Aorta (tissue), 5 donors: ENCODE results near the gene MATN1. TPM values are rescaled to one million over a fixed set of nuclear protein-coding genes. Genes with fewer than 3 reads are reported as not detected.
A peak's percentile ranks its signal among the peaks of the same experiment; 100 is the strongest.

Experiments
- ATAC-seq: fragments of 200-7000 bp; cut with Tn5 transposase; one replicate; pipeline ENCODE4 v1.9.1; 2022; ENCODE audit warnings: moderate library complexity; ENCODE audit not compliant: low FRiP score
- DNase-seq, 2 donors: peaks; one replicate each; pipeline ENCODE4 v3.0.0-alpha.2; 2020
- H3K27ac ChIP-seq, 2 donors: one replicate each; pipeline ENCODE4 v1.5.1; 2013; ENCODE audit warnings: low read length in 2 of 2, mild to moderate bottlenecking in 2 of 2, moderate library complexity in 2 of 2, control low read depth in 1 of 2, inconsistent platforms in 1 of 2, low read depth in 1 of 2
- H3K27me3 ChIP-seq, 2 donors: one replicate each; pipeline ENCODE4 v1.6.1; 2013; ENCODE audit warnings: control low read depth in 1 of 2, low read length in 1 of 2, mild to moderate bottlenecking in 1 of 2, moderate library complexity in 1 of 2; ENCODE audit not compliant: insufficient read depth in 2 of 2, control insufficient read depth in 1 of 2
- H3K36me3 ChIP-seq, 2 donors: one replicate each; pipeline ENCODE4 v1.6.1; 2013; ENCODE audit warnings: control low read depth in 1 of 2, low read length in 1 of 2, mild to moderate bottlenecking in 1 of 2; ENCODE audit not compliant: insufficient read depth in 2 of 2, control insufficient read depth in 1 of 2
- H3K4me1 ChIP-seq, 2 donors: one replicate each; pipeline ENCODE4 v1.6.1; 2013; ENCODE audit warnings: low read length in 2 of 2, control low read depth in 1 of 2, mild to moderate bottlenecking in 1 of 2, moderate library complexity in 1 of 2; ENCODE audit not compliant: insufficient read depth in 2 of 2, control insufficient read depth in 1 of 2
- H3K4me3 ChIP-seq, 2 donors: one replicate each; pipeline ENCODE4 v1.5.1; 2013; ENCODE audit warnings: low read length in 2 of 2, control low read depth in 1 of 2, mild to moderate bottlenecking in 1 of 2
- H3K9me3 ChIP-seq: one replicate; pipeline ENCODE4 v1.6.1; 2013; ENCODE audit warnings: mild to moderate bottlenecking, low read length; ENCODE audit not compliant: control insufficient read depth
- WGBS, 2 donors: extraction: QIAGEN DNeasy Blood & Tissue Kit; methylation state at CpG; one replicate each; pipeline ENCODE4 v1.1.7; 2013; 5-methylcytosine and 5-hydroxymethylcytosine counted together
- intact Hi-C, 2 donors: fragments of 100-400 bp; cut with DNase I; formaldehyde crosslinking; loops; one replicate each; pipeline versions ENCODE4 v1.14.2 to v1.15.0; 2022
- polyA plus RNA-seq, 2 donors: library from polyadenylated mRNA; stranded (reverse); fragments of 200-250 nt; gene quantifications; one replicate each; pipeline ENCODE4 v1.2.3, GENCODE V29; 2013
- total RNA-seq, 2 donors: library from RNA; stranded (reverse); fragmentation: NEBNext Ultra II Directional; extraction: Animal tissue kit (Norgen Biotek cat#: 25700); gene quantifications; one replicate each; pipeline ENCODE4 v1.2.1, GENCODE V29; 2021
- donor health status: healthy with polysubstance abuse.
- donor health status: Bipolar disorder and iron deficiency.
- donor health status: DM: no; HTN: no; CAD: no.
- donor health status: DM: no; HTN: no; CAD: no.
- donor health status: DM: yes; HTN: yes; CAD: no.

The MATN1 gene
- total and polyA plus RNA-seq, 4 donors = 0.42 TPM; not detected in 3

DNA sequence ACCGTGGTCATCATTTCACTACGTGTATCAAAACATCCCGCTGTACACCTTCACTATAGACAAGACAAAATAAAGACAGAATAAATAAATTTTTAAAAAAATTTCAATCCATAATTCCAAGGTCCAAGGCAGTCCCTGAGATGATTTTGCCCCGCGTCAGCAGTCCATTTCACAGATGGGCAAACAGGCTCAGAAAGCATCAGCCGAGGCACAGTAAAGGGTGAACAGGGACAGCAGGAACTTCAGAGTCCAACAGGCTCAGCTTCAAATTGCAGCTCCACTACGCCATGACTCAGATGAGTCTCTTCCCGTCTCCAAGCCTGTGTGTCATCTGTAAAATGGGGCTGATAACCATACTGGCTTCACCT, 15.0 kb downstream of the MATN1 start:
- ATAC-seq (no peak), DNase-seq (no peak)
- H3K27ac ChIP-seq = no peak overlapping the region
- no peak overlapping the region for H3K4me3 ChIP-seq
- WGBS, 2 donors = 50 to 55% methylated on average over 8 of the region's 8 CpGs
- intact Hi-C loops = loop anchor here (5.0 to 10.0 kb wide), 3 partner anchors 621 to 1476 kb away; partner anchors contain the start of gene MECR (in 1 of the 2)
- no peaks in the 10 kb centered on the region for H3K4me1 ChIP-seq
- H3K27me3 ChIP-seq = no peaks in the 10 kb centered on the region
- no peaks in the 10 kb centered on the region for H3K9me3 ChIP-seq
- no peaks in the 10 kb centered on the region for H3K36me3 ChIP-seq

DNA sequence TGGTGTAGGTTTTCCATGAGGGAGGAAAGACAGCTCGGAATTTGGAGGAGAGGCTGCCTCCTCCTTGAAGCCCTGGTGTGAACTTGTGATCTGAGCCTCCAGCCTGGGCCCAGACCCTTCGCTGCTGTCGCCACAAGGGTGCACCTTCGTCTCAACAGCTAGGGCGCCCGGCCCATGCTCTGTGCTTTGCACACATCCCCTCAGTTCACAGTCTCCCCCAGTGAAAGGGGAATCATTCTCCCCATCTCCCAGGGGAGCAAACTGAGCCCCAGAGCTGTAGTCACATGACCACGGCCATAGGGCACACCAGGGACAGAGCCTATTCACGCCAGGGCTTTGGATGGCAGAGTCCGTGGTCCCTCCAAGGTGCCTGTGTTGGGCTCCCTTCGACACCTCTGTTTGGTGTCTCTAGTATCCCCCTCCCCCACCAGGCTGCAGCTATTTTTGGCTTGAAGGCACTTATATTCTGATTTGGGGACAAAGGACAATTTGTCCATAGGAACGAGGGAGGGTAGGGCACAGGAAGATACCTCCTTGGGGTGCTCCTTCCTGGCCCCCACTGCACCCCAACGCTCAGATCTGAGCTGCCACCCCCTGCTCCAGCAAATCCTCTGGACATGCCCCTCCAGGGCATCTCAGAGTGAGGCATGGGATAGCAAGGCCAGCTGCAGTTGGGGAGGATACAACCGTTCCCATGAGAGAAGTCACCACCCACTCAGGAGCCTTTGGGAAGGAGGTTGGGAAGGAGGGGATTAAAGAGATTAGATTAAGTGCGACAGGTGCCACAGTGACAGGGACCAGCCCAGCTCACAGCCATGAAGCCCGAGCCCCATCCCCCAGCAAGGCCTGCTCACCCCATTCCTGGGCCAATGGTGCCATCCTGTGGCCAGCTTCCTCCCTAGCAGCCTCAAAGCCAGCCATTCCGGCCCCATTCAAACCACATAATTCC, 15.7 kb downstream of the MATN1 start:
- H3K4me1 ChIP-seq = no peaks in the 10 kb centered on the region
- no peaks in the 10 kb centered on the region for H3K9me3 ChIP-seq
- 54 to 65% methylated on average over 16 of the region's 16 CpGs for WGBS, 2 donors
- intact Hi-C loops = loop anchor here (5.0 to 10.0 kb wide), 3 partner anchors 620 to 1475 kb away; partner anchors contain the start of gene MECR (in 1 of the 2)
- no peak overlapping the region for H3K27ac ChIP-seq
- H3K27me3 ChIP-seq = no peaks in the 10 kb centered on the region
- H3K36me3 ChIP-seq = no peaks in the 10 kb centered on the region
- H3K4me3 ChIP-seq = no peak overlapping the region
- DNase-seq (peak; percentile 76 to 90), ATAC-seq (peak; percentile 79)

DNA sequence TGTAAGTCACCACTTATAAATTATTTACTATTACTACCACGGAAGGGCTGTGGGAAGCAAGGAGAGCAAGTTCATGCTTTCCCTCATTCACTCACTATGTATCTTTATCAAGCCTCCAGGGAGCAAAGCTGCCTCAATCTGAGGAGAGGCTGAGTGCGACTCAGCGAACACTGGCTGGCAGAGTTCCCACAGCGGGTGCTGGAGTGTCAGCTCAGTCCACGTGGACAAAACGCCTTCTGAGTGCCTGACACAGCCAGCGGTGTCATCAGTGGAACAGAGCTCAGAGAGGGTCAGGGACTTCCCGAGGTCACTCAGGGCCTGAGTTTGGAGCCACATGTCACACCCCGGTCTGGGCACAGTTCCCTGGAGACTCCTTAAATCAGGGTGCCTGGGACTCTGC, 16.9 kb downstream of the MATN1 start:
- Histone ChIP-seq H3K36me3 (no peaks in the 10 kb centered on the region), H3K4me3 (no peak overlapping the region), H3K9me3 (no peaks in the 10 kb centered on the region), H3K27ac (no peak overlapping the region), H3K4me1 (no peaks in the 10 kb centered on the region), H3K27me3 (no peaks in the 10 kb centered on the region)
- intact Hi-C loops = loop anchor here (5.0 to 10.0 kb wide), 3 partner anchors 619 to 1474 kb away; partner anchors contain the start of gene MECR (in 1 of the 2)
- DNase-seq (peak; percentile 68 to 86), ATAC-seq (no peak)
- 14 to 21% methylated on average over 9 of the region's 9 CpGs for WGBS, 2 donors

DNA sequence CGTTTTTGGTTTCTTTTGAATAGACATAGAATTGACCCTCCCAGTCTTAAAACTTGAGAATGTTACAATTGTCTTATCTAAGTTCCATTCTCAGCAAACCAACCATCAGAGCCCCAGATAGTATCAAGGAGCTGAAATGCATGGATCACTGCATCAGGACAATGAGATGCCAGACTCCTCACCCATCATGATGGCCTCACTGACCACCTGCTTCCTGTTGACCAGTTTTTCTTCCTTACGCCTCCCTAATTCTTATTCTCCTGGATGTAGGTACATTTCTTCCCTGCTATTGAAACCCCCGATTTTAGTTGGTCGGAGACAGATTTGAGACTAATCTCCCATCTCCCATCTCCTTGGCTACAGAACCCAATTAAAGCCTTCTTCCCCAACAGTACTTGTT, 17.7 kb downstream of the MATN1 start:
- H3K36me3 ChIP-seq = no peaks in the 10 kb centered on the region
- ATAC-seq = no peak
- H3K27ac ChIP-seq = no peak overlapping the region
- H3K4me3 ChIP-seq = no peak overlapping the region
- no peaks in the 10 kb centered on the region for H3K27me3 ChIP-seq
- no peaks in the 10 kb centered on the region for H3K9me3 ChIP-seq
- WGBS, 2 donors = 68 to 88% methylated on average over 4 of the region's 4 CpGs
- no peak for DNase-seq
- intact Hi-C loops = loop anchor here (5.0 to 10.0 kb wide), 3 partner anchors 618 to 1473 kb away; partner anchors contain the start of gene MECR (in 1 of the 2)
- H3K4me1 ChIP-seq = no peaks in the 10 kb centered on the region

DNA sequence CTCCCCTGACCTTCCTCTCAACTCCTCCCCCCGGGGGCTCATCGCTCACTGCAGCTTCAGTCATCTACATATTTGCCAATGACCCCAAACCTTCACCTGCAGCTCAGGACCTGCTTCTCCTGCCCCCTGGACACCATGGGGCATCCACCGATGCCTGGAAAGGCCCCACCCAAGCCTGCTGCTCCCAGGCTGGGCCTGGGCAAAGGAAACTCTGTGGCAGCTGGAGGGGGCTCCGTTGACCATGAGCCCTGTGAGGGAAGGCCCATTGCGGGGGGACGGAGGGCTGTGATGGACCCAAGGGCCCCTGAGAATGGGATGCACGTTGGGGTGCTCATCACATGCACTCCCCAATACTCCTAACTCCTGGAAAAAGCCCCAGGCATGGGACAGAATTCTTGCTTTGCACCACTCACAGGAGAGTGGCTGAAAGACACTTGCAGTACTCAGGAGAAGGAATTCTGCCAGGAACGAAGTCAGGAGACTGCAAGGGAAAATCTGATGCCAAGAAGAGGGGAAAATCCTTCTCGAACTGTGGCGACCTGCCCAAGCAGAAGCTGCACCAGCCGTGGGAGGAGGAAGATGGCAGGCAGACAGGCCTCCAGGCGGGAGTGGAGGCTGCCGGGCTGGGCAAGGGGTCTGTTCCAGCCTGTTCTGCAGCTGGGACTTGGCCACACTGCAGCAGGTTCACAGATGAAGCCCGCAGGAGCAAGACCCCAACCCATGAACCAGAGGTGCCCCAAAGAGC, 18.4 kb downstream of the MATN1 start:
- WGBS, 2 donors = 51 to 61% methylated on average over 14 of the region's 14 CpGs
- intact Hi-C loops = loop anchor here (5.0 to 10.0 kb wide), 3 partner anchors 618 to 1473 kb away; partner anchors contain the start of gene MECR (in 1 of the 2)
- DNase-seq = no peak
- no peak overlapping the region for H3K4me3 ChIP-seq
- no peaks in the 10 kb centered on the region for H3K9me3 ChIP-seq
- no peak for ATAC-seq
- no peaks in the 10 kb centered on the region for H3K36me3 ChIP-seq
- H3K4me1 ChIP-seq = no peaks in the 10 kb centered on the region
- no peaks in the 10 kb centered on the region for H3K27me3 ChIP-seq
- H3K27ac ChIP-seq = no peak overlapping the region

DNA sequence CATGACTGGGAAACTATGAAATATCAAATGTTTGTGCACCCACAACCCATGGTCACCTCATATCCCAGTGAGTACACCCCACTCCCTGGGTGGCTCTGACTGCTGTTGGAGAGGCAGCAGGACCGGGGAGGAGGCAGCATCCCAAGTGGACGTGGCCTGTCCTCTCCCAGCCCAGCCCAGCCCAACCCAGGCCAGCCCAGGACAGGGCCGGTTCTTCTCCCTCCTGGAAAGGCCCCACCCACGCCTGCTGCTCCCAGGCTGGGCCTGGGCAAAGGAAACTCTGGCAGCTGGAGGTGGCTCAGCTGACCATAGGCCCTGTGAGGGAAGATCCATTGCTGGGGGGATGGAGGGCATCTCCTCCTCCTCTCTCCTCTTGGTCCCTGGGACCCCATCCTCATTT, 19.1 kb downstream of the MATN1 start:
- H3K27ac ChIP-seq = no peak overlapping the region
- H3K4me1 ChIP-seq = no peaks in the 10 kb centered on the region
- ATAC-seq = peak; percentile 37

DNA sequence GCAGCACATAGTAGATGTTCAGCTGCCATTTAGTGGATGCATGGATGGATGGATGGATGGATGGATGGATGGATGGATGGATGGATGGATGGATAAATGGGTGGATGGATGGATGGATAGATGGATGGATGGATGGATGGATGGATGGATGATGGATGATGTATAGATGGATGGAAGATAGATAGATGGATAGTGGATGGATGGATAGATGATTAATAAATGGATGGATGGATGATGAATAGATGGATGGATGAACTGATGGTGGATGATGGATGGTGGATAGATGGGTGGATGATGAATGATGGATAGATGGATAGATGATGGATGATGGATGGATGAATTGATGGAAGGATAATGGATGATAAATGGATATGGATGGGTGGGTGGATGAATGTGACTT, 20.6 kb downstream of the MATN1 start:
- DNase-seq = no peak
- no peaks in the 10 kb centered on the region for H3K4me1 ChIP-seq
- H3K4me3 ChIP-seq = no peak overlapping the region
- no peaks in the 10 kb centered on the region for H3K36me3 ChIP-seq
- no peaks in the 10 kb centered on the region for H3K27me3 ChIP-seq
- H3K9me3 ChIP-seq = no peaks in the 10 kb centered on the region
- intact Hi-C loops = loop anchor here in 1 of 2 donors (10.0 kb wide), 1 partner anchor 998 kb away; no protein-coding TSS in a partner anchor
- H3K27ac ChIP-seq = no peak overlapping the region
- no peak for ATAC-seq

More for the DNA sequence above, 19.1 kb downstream of the MATN1 start:
- WGBS, 2 donors = 63 to 73% methylated on average over 4 of the region's 4 CpGs
- no peaks in the 10 kb centered on the region for H3K36me3 ChIP-seq
- H3K27me3 ChIP-seq = no peaks in the 10 kb centered on the region
- H3K4me3 ChIP-seq = no peak overlapping the region
- intact Hi-C loops = loop anchor here in 1 of 2 donors (10.0 kb wide), 1 partner anchor 999 kb away; no protein-coding TSS in a partner anchor
- no peak for DNase-seq
- H3K9me3 ChIP-seq = no peaks in the 10 kb centered on the region

DNA sequence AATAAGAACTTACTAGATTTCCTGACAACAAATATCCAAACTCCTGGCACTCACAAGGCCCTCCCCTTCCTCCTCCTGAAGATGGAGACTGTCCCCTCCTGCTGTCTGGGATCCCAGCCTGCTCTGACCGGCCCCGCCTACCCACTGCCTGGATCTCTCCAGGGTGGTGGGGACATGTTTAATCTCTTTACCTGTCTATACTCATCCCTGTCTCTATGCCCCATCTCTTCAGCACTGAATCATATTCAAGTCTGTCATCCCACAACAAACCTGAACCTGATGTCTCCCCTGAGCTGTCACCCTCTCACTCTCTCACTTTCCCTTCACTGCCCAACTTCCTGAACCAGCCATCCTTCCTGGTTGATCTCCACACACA, 22.1 kb downstream of the MATN1 start:
- no peaks in the 10 kb centered on the region for H3K27me3 ChIP-seq
- no peak for DNase-seq
- no peak overlapping the region for H3K4me3 ChIP-seq
- no peak for ATAC-seq
- no peaks in the 10 kb centered on the region for H3K9me3 ChIP-seq
- H3K4me1 ChIP-seq = no peaks in the 10 kb centered on the region
- 90 to 93% methylated on average over 2 of the region's 2 CpGs for WGBS, 2 donors
- intact Hi-C loops = loop anchor here in 1 of 2 donors (10.0 kb wide), 1 partner anchor 996 kb away; no protein-coding TSS in a partner anchor
- H3K27ac ChIP-seq = no peak overlapping the region
- H3K36me3 ChIP-seq = no peaks in the 10 kb centered on the region
